Choroid plexus epithelial cell (primary cell): ENCODE results near the gene GABRG3.

Experiments
- DNase-seq: peaks from one replicate; pipeline ENCODE4 v3.0.0-alpha.2; 2010; ENCODE audit warnings: low read depth
- H3K4me3 ChIP-seq: 2 replicates; pipeline ENCODE4 v1.5.1; 2011; ENCODE audit warnings: low read depth, mild to moderate bottlenecking, control low read depth, low read length, moderate library complexity
- TF ChIP-seq, protein P1 (sequence below): conservative IDR thresholded peaks from 2 replicates; pipeline ENCODE4 v1.5.1; 2011; ENCODE audit warnings: low read depth, mild to moderate bottlenecking, control low read depth, inconsistent platforms, low read length, moderate library complexity

The GABRG3 gene

DNA sequence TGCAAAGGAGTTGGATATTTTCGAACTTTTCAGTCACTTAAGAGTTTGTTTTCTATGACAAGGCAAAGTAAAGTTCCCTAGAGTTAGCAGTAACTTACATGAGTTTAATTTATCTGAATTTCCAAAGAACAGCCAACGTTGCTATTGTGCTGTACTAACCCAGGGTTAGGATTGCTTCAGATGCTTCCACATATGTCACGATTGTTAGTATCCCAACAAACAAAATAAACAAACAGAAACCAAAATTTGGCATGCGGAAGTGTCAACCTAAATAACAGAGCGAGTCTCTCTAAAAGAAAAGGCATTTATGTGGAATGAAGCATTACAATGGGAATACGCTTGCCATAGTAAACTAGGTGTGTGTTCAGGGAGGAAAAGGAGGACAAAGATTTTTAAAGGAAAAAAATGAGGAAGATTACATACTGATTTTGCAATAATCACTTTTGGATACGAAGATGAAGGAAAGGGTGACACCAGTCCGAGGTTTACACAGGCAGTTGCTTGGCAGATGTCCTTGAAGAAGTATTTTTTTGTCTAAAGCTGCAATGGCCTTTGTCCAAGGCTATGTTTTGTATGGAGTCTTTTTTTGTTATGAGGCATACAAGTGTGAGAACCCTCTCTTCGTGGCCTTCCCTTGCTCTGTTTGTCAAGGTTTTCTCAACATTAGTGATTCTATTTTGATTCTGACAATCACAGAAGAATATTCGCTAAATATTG, 267.9 kb downstream of the GABRG3 start:
- H3K4me3 ChIP-seq = no peak overlapping the region
- TF ChIP-seq, protein P1, sequence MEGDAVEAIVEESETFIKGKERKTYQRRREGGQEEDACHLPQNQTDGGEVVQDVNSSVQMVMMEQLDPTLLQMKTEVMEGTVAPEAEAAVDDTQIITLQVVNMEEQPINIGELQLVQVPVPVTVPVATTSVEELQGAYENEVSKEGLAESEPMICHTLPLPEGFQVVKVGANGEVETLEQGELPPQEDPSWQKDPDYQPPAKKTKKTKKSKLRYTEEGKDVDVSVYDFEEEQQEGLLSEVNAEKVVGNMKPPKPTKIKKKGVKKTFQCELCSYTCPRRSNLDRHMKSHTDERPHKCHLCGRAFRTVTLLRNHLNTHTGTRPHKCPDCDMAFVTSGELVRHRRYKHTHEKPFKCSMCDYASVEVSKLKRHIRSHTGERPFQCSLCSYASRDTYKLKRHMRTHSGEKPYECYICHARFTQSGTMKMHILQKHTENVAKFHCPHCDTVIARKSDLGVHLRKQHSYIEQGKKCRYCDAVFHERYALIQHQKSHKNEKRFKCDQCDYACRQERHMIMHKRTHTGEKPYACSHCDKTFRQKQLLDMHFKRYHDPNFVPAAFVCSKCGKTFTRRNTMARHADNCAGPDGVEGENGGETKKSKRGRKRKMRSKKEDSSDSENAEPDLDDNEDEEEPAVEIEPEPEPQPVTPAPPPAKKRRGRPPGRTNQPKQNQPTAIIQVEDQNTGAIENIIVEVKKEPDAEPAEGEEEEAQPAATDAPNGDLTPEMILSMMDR = no peak
- DNase-seq = no peak

DNA sequence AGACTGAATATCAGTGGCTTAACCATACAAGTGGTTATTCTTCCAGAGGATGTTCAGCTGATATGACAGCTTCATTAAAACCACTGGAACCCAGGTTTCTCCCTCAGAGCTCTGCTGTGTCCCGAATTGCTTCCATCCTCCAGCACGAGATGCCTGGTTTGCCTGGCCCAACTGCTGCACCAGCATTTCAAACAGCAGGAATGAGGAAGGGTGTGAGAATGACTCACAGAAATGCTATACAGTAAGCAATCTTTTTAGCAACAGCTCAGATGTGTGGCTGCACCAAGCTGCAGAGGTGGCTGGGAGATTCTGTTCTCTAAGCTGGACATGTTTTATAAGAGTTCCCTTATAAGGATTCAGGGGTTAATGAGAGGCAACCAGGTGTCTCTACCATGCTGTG, 271.0 kb downstream of the GABRG3 start:
- TF ChIP-seq, protein P1 = no peak
- H3K4me3 ChIP-seq = no peak overlapping the region
- DNase-seq = peak; percentile 1

DNA sequence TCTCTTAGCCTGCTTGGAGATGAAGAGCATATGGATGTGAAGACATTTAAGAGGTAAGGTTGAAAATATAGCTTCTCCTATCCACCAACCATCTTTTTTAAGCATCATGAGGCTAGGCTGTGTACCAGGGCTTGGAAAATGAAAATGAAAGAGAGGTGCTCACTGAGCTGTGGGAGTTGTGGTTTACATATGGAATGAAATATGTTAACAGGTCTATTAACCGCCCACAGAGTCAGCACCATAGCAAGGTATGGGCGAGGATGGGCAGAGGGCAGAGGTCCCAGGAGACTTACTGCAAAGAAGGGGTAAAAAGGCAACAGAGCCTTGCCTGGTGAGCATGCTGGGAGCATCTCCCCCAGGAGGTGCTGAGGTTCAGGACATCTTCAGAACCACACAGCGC, 273.1 kb downstream of the GABRG3 start:
- H3K4me3 ChIP-seq = no peak overlapping the region
- DNase-seq = no peak
- TF ChIP-seq, protein P1 = no peak

DNA sequence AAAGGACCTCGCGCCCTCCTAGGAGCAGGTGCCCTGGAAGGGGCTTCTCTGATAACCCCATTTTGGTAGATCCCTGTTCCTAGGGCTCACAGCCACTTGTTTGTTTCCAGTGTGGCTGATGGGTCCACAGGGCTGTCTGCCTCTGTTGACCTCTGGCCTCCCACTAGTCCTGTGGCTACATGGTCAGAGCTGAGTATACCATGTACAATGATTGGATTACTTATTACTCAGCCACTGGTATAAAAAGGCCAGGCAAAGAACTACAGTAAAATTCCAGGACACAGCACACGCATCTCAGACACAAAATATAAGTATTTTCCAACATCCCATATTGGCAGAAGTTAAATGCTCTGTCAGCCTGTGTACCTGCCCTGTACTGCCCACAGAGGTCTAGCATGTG, 277.3 kb downstream of the GABRG3 start:
- TF ChIP-seq, protein P1 = no peak
- no peak overlapping the region for H3K4me3 ChIP-seq
- no peak for DNase-seq

DNA sequence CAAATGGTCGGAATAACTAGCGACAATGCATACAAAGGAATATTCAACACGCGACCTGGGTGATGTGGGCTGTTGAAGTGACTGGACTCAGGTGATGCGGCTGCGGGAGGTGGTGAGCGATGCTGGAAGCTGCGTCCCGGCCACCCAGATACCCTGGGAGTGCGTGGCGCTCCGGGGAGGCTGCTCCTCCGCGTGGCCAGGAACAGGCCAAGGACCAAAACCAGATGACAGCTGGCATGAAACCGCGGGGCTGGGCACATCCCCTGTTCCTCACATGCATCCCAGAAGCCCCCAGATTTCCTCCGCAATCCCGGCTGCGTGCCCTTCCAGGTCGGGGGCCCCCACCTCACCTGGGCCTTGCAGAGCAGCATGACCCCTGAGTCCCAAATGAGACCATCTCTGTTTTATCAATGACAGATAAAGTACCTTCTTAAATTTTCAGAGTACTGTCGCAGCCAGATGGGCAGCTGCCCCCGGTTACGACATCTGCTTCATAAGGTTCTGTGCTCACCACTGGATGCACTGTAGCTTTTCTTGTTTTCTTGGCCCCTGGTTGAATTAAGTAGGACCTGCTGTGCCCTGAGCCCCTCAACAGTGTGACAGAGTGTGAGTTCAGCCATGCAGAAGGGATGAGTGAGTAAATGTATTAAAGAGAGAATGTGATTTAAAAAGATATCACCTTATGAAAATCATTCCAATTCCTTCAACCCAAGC, 278.2 kb downstream of the GABRG3 start:
- no peak for DNase-seq
- TF ChIP-seq, protein P1 = no peak
- H3K4me3 ChIP-seq = no peak overlapping the region

DNA sequence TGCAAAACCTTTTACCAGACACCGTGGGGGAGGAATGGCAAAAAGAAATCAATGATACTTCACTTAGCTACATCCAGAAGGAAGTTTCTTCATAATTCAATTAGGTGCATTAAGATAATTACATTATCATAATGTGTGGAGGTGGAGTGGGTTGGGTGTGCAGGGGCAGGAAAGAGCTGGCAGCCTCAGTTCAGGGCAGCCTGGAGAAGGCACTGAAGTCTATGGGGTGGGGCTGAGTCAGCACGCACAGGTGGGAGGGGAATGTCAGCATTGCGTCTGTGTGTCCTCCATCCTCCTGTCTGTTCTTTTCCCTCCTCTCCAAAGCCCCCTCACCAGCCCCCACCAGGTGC, 278.8 kb downstream of the GABRG3 start:
- TF ChIP-seq, protein P1 = no peak
- no peak for DNase-seq
- no peak overlapping the region for H3K4me3 ChIP-seq

DNA sequence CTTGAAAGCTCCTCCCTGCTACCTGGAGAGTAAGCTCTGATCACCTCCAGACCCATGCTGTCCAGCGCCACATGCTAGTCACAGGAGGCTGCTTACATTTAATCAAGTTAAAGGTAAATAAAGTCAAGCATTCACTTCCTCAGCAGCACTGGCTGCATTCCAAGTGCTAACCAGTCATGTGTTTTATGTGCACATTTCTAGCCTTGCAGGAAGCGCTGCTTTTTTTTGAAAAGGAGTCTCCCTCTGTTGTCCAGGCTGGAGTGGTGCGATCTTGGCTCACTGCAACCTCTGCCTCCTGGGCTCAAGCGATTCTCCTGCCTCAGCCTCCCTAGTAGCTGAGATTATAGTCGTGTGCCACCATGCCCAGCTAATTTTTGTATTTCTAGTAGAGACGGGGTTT, 279.2 kb downstream of the GABRG3 start:
- TF ChIP-seq, protein P1 = no peak
- no peak overlapping the region for H3K4me3 ChIP-seq
- DNase-seq = no peak
